ENCODE measurements around the gene RFX2. TPM values are rescaled to one million over a fixed set of nuclear protein-coding genes. Genes with fewer than 3 reads are reported as not detected.
A peak's percentile ranks its signal among the peaks of the same experiment; 100 is the strongest.

RFX2 gene
- total and polyA plus RNA-seq, 7 donors: 1.2 to 21.2 (median 14.3) TPM

- H3K27me3 ChIP-seq: no peaks in the 10 kb centered on the region
- H3K27ac ChIP-seq: peak overlapping the region; percentile 63 to 89 (median 84)
- no peak overlapping the region for H3K4me3 ChIP-seq
- peaks cover 0 to 98% (median 76%) of the 10 kb centered on the region in 4 donors for H3K4me1 ChIP-seq
- TF ChIP-seq POLR2A (IDR thresholded peaks at IDR 0.05) (no peak), EP300 (IDR thresholded peaks at IDR 0.05) (no peak), POLR2AphosphoS5 (IDR thresholded peaks at IDR 0.05) (no peak)
- TF ChIP-seq, protein P1, sequence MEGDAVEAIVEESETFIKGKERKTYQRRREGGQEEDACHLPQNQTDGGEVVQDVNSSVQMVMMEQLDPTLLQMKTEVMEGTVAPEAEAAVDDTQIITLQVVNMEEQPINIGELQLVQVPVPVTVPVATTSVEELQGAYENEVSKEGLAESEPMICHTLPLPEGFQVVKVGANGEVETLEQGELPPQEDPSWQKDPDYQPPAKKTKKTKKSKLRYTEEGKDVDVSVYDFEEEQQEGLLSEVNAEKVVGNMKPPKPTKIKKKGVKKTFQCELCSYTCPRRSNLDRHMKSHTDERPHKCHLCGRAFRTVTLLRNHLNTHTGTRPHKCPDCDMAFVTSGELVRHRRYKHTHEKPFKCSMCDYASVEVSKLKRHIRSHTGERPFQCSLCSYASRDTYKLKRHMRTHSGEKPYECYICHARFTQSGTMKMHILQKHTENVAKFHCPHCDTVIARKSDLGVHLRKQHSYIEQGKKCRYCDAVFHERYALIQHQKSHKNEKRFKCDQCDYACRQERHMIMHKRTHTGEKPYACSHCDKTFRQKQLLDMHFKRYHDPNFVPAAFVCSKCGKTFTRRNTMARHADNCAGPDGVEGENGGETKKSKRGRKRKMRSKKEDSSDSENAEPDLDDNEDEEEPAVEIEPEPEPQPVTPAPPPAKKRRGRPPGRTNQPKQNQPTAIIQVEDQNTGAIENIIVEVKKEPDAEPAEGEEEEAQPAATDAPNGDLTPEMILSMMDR (IDR thresholded peaks at IDR 0.05): no peak
- 89 to 90% methylated on average over 14 of the region's 14 CpGs for WGBS, 2 donors
- H3K36me3 ChIP-seq: no peaks in the 10 kb centered on the region
- intact Hi-C loops (cut with DNase I): no loop called here
- H3K9me3 ChIP-seq: no peaks in the 10 kb centered on the region
- DNase-seq: no peak
Observed at GRCh38 chr19:5959260-5960004, 150.9 kb downstream of the RFX2 start.

GRCh38 chr19:5958851-5959122 is 151.5 kb downstream of the RFX2 start:
- Histone ChIP-seq H3K27ac (peak overlapping the region; percentile 5 to 89 (median 52)), H3K4me3 (no peak overlapping the region), H3K9me3 (no peaks in the 10 kb centered on the region), H3K36me3 (no peaks in the 10 kb centered on the region), H3K27me3 (no peaks in the 10 kb centered on the region), H3K4me1 (peaks cover 0 to 98% (median 77%) of the 10 kb centered on the region in 4 donors)
- TF ChIP-seq EP300 (IDR thresholded peaks at IDR 0.05): no peak
- TF ChIP-seq POLR2AphosphoS5 (IDR thresholded peaks at IDR 0.05): no peak
- TF ChIP-seq POLR2A (IDR thresholded peaks at IDR 0.05): no peak
- TF ChIP-seq, protein P1 (IDR thresholded peaks at IDR 0.05): no peak
- no peak for DNase-seq
- WGBS, 2 donors: 94 to 97% methylated on average over 10 of the region's 10 CpGs
- intact Hi-C loops (cut with DNase I): no loop called here

DNA sequence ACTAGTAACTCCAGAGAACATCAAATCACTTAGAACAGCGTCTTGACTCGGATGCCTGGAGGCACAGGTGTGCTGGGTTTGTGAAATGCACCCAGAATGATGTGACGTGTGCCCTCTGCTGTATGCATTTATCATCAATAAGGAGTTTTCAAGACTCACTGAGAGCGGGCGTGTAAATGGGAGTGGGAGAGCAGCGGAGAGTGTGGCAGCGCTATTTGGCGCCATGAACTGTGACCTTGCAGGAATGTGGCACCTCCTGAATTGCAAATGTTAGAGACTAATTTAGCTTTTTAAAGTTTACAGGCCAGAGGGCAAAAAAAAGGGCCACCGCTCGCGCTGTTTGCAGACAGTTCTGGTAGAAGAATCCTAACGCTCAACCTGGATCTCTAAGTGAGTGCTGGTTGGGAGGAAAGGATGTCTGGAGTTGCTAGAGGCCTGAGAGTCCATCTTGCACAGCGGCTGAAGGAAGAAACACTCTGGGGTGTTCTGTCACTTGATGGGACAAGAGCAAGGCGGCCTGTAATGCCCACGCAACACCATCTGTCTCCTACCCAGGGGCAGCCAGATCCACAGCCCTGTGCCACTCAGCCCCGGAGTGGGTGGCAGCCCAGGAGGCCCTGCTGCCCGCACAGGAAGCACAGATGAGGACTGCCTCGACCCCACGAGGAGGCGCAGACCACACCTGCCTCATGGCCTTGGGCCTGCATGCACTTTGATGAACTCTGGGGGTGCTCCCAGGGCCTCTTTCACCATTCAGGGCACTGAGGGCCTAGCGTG is 152.0 kb downstream of the RFX2 start:
- peak overlapping the region; percentile 5 to 89 (median 52) for H3K27ac ChIP-seq
- TF ChIP-seq POLR2A (IDR thresholded peaks at IDR 0.05): no peak
- TF ChIP-seq POLR2AphosphoS5 (IDR thresholded peaks at IDR 0.05): no peak
- TF ChIP-seq, protein P1 (IDR thresholded peaks at IDR 0.05): no peak
- TF ChIP-seq EP300 (IDR thresholded peaks at IDR 0.05): no peak

DNA sequence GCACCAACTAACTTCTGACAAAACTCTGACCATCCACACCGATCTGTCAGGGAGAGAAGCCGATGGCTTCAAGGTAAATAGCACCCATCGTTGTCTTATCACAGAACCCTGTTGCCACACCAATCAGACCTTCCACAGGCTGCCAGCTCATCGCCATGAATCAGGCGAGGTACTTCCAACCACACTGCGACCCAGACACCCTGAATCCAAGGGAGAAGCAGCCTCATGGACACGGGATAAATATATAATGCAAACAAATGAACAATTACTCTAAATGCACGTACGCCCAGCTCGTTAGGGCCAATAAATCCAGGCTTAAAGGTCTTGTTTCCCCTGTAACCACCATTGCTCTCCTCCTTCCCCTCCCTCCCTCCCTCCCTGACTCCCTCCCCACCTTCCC is 153.1 kb downstream of the RFX2 start:
- intact Hi-C loops (cut with DNase I): no loop called here
- DNase-seq: no peak
- no peak for TF ChIP-seq POLR2A (IDR thresholded peaks at IDR 0.05)
- no peak for TF ChIP-seq EP300 (IDR thresholded peaks at IDR 0.05)
- TF ChIP-seq, protein P1 (IDR thresholded peaks at IDR 0.05): no peak
- TF ChIP-seq POLR2AphosphoS5 (IDR thresholded peaks at IDR 0.05): no peak
- Histone ChIP-seq H3K36me3 (no peaks in the 10 kb centered on the region), H3K27me3 (no peaks in the 10 kb centered on the region), H3K4me3 (no peak overlapping the region), H3K4me1 (peaks cover 0 to 99% (median 81%) of the 10 kb centered on the region in 4 donors), H3K9me3 (no peaks in the 10 kb centered on the region), H3K27ac (peak overlapping the region; percentile 52 to 92 (median 88))
- WGBS, 2 donors: 20 to 66% methylated on average over 10 of the region's 10 CpGs

More for the DNA sequence above, 152.0 kb downstream of the RFX2 start:
- no peaks in the 10 kb centered on the region for H3K36me3 ChIP-seq
- H3K4me1 ChIP-seq: peaks cover 0 to 99% (median 79%) of the 10 kb centered on the region in 4 donors
- no peak overlapping the region for H3K4me3 ChIP-seq
- WGBS, 2 donors: 76 to 84% methylated on average over 21 of the region's 21 CpGs
- no peaks in the 10 kb centered on the region for H3K27me3 ChIP-seq
- H3K9me3 ChIP-seq: no peaks in the 10 kb centered on the region
- DNase-seq: no peak
- intact Hi-C loops (cut with DNase I): no loop called here
